ENCODE results near the gene SOCS2.

The SOCS2 gene

DNA sequence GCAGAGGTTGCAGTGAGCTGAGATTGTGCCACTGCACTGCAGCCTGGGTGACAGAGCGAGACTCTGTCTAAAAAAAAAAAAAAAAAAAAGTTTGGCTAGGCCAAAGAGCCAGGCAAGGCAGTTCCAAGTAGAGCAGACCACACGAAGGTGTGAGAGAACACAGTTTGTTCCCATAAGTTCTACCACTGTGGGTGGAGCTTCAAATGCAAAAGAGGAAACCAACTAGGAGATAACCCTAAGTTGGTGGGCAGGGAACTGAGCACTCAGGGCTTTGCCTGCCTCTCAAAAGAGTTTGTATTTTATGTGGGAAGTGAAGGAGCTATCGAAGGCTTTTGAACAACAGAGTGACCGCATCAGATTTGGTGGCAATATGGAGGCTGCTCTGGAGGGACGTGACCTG lies 15.1 kb downstream of the SOCS2 start:
- Histone ChIP-seq H3K27ac (no peak overlapping the region), H3K4me3 (no peak overlapping the region)
- DNase-seq (ENCODE audit: low spot score), result no peak
- TF ChIP-seq, protein P1, sequence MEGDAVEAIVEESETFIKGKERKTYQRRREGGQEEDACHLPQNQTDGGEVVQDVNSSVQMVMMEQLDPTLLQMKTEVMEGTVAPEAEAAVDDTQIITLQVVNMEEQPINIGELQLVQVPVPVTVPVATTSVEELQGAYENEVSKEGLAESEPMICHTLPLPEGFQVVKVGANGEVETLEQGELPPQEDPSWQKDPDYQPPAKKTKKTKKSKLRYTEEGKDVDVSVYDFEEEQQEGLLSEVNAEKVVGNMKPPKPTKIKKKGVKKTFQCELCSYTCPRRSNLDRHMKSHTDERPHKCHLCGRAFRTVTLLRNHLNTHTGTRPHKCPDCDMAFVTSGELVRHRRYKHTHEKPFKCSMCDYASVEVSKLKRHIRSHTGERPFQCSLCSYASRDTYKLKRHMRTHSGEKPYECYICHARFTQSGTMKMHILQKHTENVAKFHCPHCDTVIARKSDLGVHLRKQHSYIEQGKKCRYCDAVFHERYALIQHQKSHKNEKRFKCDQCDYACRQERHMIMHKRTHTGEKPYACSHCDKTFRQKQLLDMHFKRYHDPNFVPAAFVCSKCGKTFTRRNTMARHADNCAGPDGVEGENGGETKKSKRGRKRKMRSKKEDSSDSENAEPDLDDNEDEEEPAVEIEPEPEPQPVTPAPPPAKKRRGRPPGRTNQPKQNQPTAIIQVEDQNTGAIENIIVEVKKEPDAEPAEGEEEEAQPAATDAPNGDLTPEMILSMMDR (IDR thresholded peaks at IDR 0.05), result no peak

DNA sequence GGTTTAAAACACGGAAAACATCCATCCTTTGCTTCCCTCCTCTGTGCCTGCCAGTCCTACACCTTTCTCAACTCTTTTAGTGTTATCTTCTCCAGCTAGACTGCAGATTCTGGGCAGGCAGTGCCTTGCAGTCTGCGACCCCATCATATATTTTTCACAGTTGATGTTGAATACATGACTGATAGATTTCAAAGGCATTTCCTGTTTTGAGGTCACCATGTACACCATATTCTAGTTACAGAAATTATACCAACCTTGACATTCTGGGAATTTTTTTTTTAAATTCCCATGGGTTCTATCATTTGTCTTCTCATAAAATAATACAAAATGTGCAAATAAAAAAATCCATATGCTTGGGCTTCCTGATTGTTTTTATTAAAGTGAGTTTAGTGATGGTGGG lies 16.6 kb downstream of the SOCS2 start:
- TF ChIP-seq, protein P1 (IDR thresholded peaks at IDR 0.05), result no peak
- H3K4me3 ChIP-seq, result no peak overlapping the region
- DNase-seq (ENCODE audit: low spot score), result no peak
- H3K27ac ChIP-seq, result no peak overlapping the region

DNA sequence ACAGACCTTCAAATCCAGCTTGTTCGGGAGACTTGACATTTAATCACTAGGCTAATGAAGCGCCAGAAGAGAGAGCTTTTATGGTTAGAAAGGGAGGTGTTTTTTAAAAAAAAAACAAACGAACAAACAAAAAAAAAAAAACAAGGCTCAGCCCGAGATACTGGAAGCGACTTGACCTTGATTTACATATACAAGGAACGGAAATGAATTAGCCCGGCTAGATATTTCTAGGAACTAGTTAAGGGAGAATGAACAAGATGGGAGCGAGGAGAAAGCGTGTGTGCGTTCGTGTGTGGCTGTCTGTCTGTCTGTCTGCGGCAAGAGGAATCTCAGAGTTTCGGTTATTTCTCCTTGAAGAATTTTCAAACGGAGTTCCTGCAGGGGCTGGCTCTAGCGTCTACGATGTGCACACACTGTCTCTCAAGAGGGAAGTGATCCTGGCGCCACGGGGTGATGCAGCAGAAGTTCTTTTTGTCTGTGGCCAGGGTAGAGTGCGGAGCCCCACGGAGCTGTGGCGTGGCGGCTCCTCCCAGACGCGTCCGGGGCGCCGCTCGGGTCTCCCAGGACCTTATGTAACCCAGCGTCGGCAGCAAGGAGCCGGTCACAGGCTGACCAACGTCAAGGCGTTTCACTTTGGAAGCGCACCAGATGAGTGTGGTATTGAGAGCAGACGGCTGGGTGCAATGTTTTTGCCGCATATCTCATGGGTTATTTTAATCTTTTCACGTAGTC lies 18.8 kb downstream of the SOCS2 start:
- peak overlapping the region; percentile 71 for H3K4me3 ChIP-seq
- TF ChIP-seq, protein P1 (IDR thresholded peaks at IDR 0.05), result no peak
- peak; percentile 90 for DNase-seq (ENCODE audit: low spot score)
- H3K27ac ChIP-seq, result peak overlapping the region; percentile 62 to 78

GRCh38 chr12:93592641-93593406 lies 20.3 kb downstream of the SOCS2 start:
- TF ChIP-seq, protein P1 (IDR thresholded peaks at IDR 0.05), result no peak
- peak overlapping the region; percentile 20 to 59 for H3K27ac ChIP-seq
- DNase-seq (ENCODE audit: low spot score), result no peak
- H3K4me3 ChIP-seq, result no peak overlapping the region

DNA sequence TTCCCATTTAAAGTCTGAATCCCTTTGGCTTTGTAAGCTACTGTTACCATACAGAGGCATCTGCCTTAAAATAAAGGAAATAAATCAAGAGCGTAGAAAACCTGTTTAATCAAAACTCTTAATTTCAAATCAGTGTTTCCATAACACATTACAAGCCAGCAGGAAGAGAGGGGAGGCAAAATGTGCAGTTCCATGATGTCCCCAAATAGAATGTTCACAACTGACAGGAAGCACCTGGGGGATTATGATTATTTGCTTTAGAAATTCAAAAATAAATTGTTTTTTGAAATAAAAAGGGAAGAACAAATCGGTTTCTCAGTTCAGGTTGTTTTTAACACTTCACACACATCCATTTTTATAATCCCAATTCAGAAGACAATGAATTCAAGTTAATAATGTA lies 21.4 kb downstream of the SOCS2 start:
- peak overlapping the region; percentile 14 to 20 for H3K27ac ChIP-seq

GRCh38 chr12:93594766-93595311 lies 22.4 kb downstream of the SOCS2 start:
- Histone ChIP-seq H3K27ac (peak overlapping the region in 1 of 2 donors; percentile 53), H3K4me3 (peak overlapping the region; percentile 37)

More for the DNA sequence above, 21.4 kb downstream of the SOCS2 start:
- no peak for DNase-seq (ENCODE audit: low spot score)
- peak overlapping the region; percentile 18 for H3K4me3 ChIP-seq
- TF ChIP-seq, protein P1 (IDR thresholded peaks at IDR 0.05), result no peak

More at GRCh38 chr12:93594766-93595311, 22.4 kb downstream of the SOCS2 start:
- no peak for DNase-seq (ENCODE audit: low spot score)
- TF ChIP-seq, protein P1 (IDR thresholded peaks at IDR 0.05), result no peak
